GM19043 (cell line): ENCODE data around the gene BABAM1.
A peak's percentile ranks its signal among the peaks of the same experiment; 100 is the strongest.
"Not testable (repeated sequence)": the region's sequence is repeated elsewhere in the genome, so short reads cannot be mapped to it uniquely, and the experiment has no call there.

ENCODE experiments used
- ATAC-seq: cut with Tn5 transposase; IDR thresholded peaks from one replicate; pipeline ENCODE4 v1.9.1; 2021; ENCODE audit warnings: low read depth; ENCODE audit not compliant: unreplicated experiment

Gene BABAM1

DNA sequence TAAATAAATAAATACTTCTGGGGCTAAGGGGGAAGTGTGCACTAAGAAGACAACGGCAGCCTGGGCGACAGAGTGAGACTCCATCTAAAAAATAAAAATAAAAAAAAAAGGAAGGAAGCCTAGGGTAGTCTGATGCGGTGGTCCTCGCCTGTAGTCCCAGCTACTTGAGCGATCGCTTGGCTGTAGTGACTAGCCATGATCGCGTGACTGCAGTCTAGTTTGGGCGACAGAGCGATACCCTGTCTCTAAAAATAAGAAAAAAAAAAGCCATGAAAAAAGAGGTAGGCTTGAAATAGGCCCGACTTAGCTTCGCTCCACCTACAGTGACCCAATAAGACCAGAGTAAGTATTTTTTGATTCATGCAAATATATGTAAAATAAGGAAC, 661 bp upstream of the BABAM1 start:
- ATAC-seq = peak; percentile 12

- ATAC-seq = no peak
Observed at GRCh38 chr19:17268754-17269153, 1.5 kb downstream of the BABAM1 start.

DNA sequence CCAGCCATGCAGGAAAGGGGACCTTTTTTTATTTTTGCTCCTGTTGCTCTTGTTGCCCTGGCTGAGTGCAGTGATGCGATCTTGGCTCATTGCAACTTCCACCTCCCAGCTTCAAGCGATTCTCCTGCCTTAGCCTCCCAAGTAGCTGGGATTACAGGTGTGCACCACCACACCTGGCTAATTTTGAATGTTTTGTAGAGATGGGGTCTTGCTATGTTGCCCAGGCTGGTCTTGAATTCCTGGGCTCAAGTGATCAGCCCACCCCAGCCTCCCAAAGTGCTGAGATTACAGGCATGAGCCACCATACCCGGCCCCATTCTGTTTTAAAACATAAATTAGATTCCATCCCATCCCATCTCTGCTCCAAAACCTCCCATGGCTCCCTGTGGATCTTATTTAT, 7.6 kb downstream of the BABAM1 start:
- not testable (repeated sequence) for ATAC-seq

GRCh38 chr19:17275441-17276175, 8.4 kb downstream of the BABAM1 start:
- ATAC-seq = no peak

- no peak for ATAC-seq
Observed at GRCh38 chr19:17279436-17279835, 12.2 kb downstream of the BABAM1 start.

- no peak for ATAC-seq
Observed at GRCh38 chr19:17281391-17282304, 14.4 kb downstream of the BABAM1 start, which contains the start of gene ANKLE1. ANKLE1 (plus strand) TSS chr19:17281901; CDS start chr19:17281921, 20 bp downstream.

GRCh38 chr19:17282488-17283125, 15.4 kb downstream of the BABAM1 start:
- peak; percentile 70 for ATAC-seq

- ATAC-seq = no peak
Observed at GRCh38 chr19:17283504-17283996, 16.3 kb downstream of the BABAM1 start.

- no peak for ATAC-seq
Observed at GRCh38 chr19:17285415-17286135, 18.3 kb downstream of the BABAM1 start.

DNA sequence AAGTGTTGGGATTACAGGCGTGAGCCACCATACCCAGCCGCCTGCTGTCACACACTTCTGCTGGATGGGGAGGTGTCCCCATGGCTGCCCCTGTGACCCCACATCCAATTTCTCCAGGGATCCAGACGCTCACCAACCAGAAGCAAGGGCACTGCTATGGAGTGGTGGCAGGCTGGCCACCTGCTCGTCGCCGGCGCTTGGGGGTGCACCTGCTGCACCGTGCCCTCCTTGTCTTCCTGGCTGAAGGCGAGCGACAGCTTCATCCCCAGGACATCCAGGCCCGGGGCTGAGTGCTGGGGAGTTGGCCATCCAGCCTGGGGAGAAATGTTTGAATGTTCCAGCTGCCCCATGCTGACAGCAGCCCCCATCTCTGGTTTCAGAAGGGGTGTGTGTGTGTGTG, 19.0 kb downstream of the BABAM1 start:
- ATAC-seq = no peak

GRCh38 chr19:17286752-17287151, 19.5 kb downstream of the BABAM1 start:
- ATAC-seq = no peak

GRCh38 chr19:17289489-17289888, 22.2 kb downstream of the BABAM1 start:
- no peak for ATAC-seq

GRCh38 chr19:17292301-17293074, 25.2 kb downstream of the BABAM1 start:
- ATAC-seq = peak; percentile 71

DNA sequence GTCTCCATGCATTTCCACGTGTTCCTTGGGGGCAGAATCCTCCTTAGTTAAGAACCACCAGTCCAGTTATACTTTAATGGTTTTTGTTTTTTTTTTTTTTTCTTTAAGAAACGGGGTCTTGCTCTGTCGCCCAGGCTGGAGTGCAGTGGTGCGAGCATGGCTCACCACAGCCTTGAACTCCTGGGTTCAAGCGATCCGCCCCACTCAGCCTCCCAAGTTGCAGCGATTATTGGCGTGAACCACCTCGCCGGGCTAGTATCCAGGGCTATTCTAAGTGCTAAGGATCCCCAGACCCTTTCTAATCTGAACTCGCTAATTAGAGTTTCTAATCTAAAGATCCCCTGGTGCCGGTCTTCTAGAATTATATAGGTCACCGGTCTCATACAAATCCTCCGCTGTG, 26.4 kb downstream of the BABAM1 start:
- ATAC-seq = no peak

- no peak for ATAC-seq
Observed at GRCh38 chr19:17294051-17294891, 27.0 kb downstream of the BABAM1 start.

- not testable (repeated sequence) for ATAC-seq
Observed at GRCh38 chr19:17295551-17295950, 28.3 kb downstream of the BABAM1 start.

DNA sequence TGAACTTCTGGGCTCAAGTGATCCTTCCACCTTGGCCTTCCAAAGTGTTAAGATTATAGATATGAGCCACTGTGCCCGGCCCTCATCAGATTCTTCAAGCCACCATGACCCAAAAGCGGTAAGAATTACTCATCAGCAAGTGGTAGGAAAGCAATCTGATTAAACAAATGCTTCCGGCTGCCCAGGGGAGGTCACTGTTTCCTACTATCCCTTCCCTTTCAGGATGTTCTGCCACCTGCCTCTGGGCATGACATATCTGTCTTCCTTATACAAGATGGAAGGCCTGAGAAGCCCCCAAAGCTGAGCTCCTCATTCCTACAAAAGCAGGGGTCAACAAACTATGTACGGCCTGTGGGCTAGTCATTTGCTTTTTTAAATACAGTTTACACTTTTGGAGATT, 29.0 kb downstream of the BABAM1 start:
- ATAC-seq = no peak

GRCh38 chr19:17296976-17297375, 29.7 kb downstream of the BABAM1 start:
- ATAC-seq = no peak
